Adrenal gland (tissue), 12 donors: Measurements from ENCODE around the gene ZFP62. TPM values are rescaled to one million over a fixed set of nuclear protein-coding genes. Genes with fewer than 3 reads are reported as not detected.

Experiments
- DNase-seq, 7 donors: peaks; one replicate each; pipeline ENCODE4 v3.0.0-alpha.2; 2019 to 2020
- H3K27ac ChIP-seq, 5 donors: fragments of 200-600 bp; sonication (generic) in 4 of 5; 1 replicate in 3 of 5; 2 replicates in 2 of 5; pipeline versions ENCODE4 v1.5.1 to v1.8.0; 2016 to 2020; ENCODE audit warnings: mild to moderate bottlenecking in 1 of 5
- H3K27me3 ChIP-seq: fragments of 200-600 bp; 2 replicates; pipeline ENCODE4 v1.8.0; 2021
- H3K36me3 ChIP-seq, 2 donors: fragments of 200-600 bp; replicated peaks in 1 of 2; 1 replicate in 1 of 2; 2 replicates in 1 of 2; pipeline versions ENCODE4 v1.5.1 to v1.8.0; 2018 to 2022
- H3K4me1 ChIP-seq, 2 donors: fragments of 200-600 bp; replicated peaks in 1 of 2; 1 replicate in 1 of 2; 2 replicates in 1 of 2; pipeline versions ENCODE4 v1.5.1 to v1.8.0; 2018 to 2021
- H3K4me3 ChIP-seq, 4 donors: fragments of 200-600 bp; sonication (generic) in 3 of 4; one replicate each; pipeline ENCODE4 v1.5.1; 2016 to 2018
- H3K9me3 ChIP-seq, 3 donors: fragments of 200-600 bp; sonication (generic) in 1 of 3; replicated peaks in 1 of 3; 1 replicate in 2 of 3; 2 replicates in 1 of 3; pipeline versions ENCODE4 v1.5.1 to v1.8.0; 2016 to 2021
- POLR2A ChIP-seq, 2 donors: fragments of 450-650 bp; IDR thresholded peaks; one replicate each; pipeline ENCODE4 v1.6.1; 2017; ENCODE audit warnings: antibody characterized with exemption in 2 of 2, mild to moderate bottlenecking in 2 of 2, moderate library complexity in 1 of 2
- WGBS, 4 donors: extraction: QIAGEN DNeasy Blood & Tissue Kit in 2 of 4; methylation state at CpG; one replicate each; pipeline versions ENCODE4 v1.1.5 to v1.1.7; 2013 to 2017; 5-methylcytosine and 5-hydroxymethylcytosine counted together
- intact Hi-C, 2 donors: fragments of 100-400 bp; cut with DNase I; formaldehyde crosslinking; loops; one replicate each; pipeline versions ENCODE4 v1.14.1 to v1.15.0; 2022 to 2023
- polyA plus RNA-seq, 3 donors: library from polyadenylated mRNA; stranded (reverse); fragments of 200-250 nt in 2 of 3; fragments of 350-450 nt in 1 of 3; fragmentation: Illumina TruSeq in 1 of 3; extraction: RNeasy Lipid Tissue Mini Kit (QIAGEN cat#74804) in 1 of 3; gene quantifications; one replicate each; pipeline ENCODE4 v1.2.3, GENCODE V29; 2013 to 2014
- total RNA-seq, 9 donors: library from RNA; depleted of rRNA in 4 of 9; stranded (reverse); fragments of >200 nt in 4 of 9; fragments of 120-200 nt in 1 of 9; fragmentation: NEBNext Ultra II Directional in 1 of 9; extraction: Animal tissue kit (Norgen Biotek cat#: 25700) in 1 of 9; gene quantifications; one replicate each; pipeline versions ENCODE4 v1.1.0 to v1.2.4, GENCODE V29; 2013 to 2023
- TF ChIP-seq, protein P1 (sequence below), 6 experiments: fragments of 450-650 bp in 4 of 6; fragments of 200-600 bp in 2 of 6; sonication (generic) in 1 of 6; IDR thresholded peaks; 1 replicate in 5 of 6; 2 replicates in 1 of 6; pipeline versions ENCODE4 v1.5.1 to v1.8.0; 2016 to 2021; ENCODE audit warnings: antibody characterized with exemption in 6 of 6, mild to moderate bottlenecking in 2 of 6, moderate library complexity in 1 of 6
- donor health status: healthy with polysubstance abuse.
- donor health status: Bipolar disorder and iron deficiency.
- donor health status: DM: yes; HTN: yes; CAD: no.
- donor health status: DM: no; HTN: no; CAD: no.
- donor health status: DM: no; HTN: no; CAD: no.
- donor health status: DM: yes; HTN: yes; CAD: no.

The ZFP62 gene
- total and polyA plus RNA-seq, 12 donors = 8.5 to 39.7 (median 16.5) TPM

- H3K9me3 ChIP-seq = no peaks in the 10 kb centered on the region
- TF ChIP-seq, protein P1, sequence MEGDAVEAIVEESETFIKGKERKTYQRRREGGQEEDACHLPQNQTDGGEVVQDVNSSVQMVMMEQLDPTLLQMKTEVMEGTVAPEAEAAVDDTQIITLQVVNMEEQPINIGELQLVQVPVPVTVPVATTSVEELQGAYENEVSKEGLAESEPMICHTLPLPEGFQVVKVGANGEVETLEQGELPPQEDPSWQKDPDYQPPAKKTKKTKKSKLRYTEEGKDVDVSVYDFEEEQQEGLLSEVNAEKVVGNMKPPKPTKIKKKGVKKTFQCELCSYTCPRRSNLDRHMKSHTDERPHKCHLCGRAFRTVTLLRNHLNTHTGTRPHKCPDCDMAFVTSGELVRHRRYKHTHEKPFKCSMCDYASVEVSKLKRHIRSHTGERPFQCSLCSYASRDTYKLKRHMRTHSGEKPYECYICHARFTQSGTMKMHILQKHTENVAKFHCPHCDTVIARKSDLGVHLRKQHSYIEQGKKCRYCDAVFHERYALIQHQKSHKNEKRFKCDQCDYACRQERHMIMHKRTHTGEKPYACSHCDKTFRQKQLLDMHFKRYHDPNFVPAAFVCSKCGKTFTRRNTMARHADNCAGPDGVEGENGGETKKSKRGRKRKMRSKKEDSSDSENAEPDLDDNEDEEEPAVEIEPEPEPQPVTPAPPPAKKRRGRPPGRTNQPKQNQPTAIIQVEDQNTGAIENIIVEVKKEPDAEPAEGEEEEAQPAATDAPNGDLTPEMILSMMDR (IDR thresholded peaks at IDR 0.05) = no peak
- no peak for TF ChIP-seq POLR2A (IDR thresholded peaks at IDR 0.05)
- intact Hi-C loops = loop anchor here in 1 of 2 donors (10.0 kb wide), 1 partner anchor 279 kb away; no protein-coding TSS in a partner anchor
- H3K4me3 ChIP-seq = no peak overlapping the region
- no peak for DNase-seq
- H3K27ac ChIP-seq = no peak overlapping the region
- no peaks in the 10 kb centered on the region for H3K36me3 ChIP-seq
- WGBS, 4 donors = 71 to 81% (median 76%) methylated on average over 10 of the region's 10 CpGs
- H3K4me1 ChIP-seq = no peaks in the 10 kb centered on the region
- no peaks in the 10 kb centered on the region for H3K27me3 ChIP-seq
Measured at GRCh38 chr5:180875860-180876426, 14.9 kb upstream of the ZFP62 start.

DNA sequence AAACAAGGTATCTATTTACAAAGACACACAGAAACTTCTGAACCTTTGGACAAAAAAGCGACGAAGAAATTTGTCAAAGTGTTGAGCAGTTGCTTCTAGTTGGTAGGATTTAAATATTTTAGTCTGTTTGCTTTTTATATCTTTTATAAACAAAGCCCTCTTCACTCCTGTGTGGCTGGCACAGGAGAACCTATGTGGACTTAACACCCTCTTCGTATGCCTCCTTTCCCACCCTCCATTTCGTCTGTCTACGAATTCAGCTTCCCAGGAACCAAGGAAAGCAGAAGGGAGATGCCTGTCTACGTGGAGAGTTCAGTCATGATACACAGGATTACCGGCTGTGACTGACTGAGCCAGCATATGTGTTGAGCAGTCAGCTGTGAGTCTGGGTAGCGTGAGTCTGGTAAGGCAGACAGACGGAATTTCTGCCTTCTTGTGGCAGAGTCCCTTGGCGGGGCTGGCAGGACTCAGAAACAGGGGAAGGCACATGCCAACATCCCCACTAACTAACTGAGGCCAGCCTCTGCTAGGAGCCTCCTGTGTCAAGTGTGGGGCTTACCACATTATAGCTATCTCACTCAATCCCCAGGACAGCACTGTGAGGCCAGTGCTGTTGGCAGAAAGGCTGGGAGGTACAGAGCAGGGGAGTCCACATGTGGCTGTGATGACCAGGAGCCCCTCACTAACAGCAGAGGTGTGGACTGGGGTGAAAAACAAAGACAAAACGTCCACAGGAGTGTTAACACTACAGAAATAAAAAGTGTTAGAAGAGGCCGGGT is 13.9 kb upstream of the ZFP62 start:
- Histone ChIP-seq H3K36me3 (no peaks in the 10 kb centered on the region), H3K4me1 (no peaks in the 10 kb centered on the region), H3K27me3 (no peaks in the 10 kb centered on the region), H3K9me3 (no peaks in the 10 kb centered on the region), H3K27ac (no peak overlapping the region), H3K4me3 (no peak overlapping the region)
- DNase-seq = no peak
- intact Hi-C loops = loop anchor here in 1 of 2 donors (10.0 kb wide), 1 partner anchor 280 kb away; no protein-coding TSS in a partner anchor
- WGBS, 4 donors = 74 to 85% (median 77%) methylated on average over 11 to 12 of the region's 12 CpGs
- TF ChIP-seq, protein P1 (IDR thresholded peaks at IDR 0.05) = no peak
- no peak for TF ChIP-seq POLR2A (IDR thresholded peaks at IDR 0.05)

DNA sequence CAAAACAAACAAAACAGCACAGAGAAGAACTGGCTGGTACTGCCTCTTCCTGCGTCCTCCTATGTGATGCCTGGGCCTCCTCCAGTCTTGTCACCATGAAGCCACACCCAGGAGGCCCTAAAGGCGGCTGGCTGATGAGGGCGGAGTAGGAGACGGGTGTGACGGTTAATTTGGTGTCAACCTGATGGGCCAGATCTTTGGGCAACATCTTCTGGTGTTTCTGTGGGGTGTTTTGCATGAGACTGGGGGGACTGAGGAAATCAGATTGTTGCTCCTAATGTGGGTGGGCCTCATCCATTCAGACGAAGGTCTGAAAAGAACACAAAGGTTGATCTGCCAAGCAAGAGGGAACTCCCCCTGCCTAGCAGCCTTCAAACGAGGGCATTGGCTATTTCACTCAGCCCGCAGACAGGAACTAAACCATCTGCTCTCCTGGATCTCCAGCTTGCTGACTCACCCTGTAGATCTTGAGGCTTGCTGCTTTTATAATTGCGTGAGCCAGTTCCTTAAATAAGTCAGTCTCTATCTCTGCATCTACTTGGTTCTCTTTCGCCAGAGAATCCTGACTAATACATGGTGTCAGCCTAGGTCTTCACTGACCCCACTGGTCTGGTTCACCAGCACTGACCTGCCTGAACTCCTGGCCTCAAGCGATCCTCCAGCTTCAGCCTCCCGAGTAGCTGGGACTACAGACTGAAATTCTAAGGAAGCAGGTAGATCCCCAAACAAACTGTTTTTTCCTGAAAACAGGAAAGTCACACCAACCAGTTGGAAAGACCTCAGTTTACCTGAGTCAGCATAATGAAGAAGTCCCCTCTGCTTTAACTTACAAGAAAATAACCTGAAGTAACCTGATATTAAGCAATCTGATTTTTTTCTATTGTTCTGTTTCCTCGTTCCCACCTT is 12.8 kb upstream of the ZFP62 start:
- no peak overlapping the region for H3K4me3 ChIP-seq
- no peaks in the 10 kb centered on the region for H3K36me3 ChIP-seq
- DNase-seq = peak in 3 of 7 donors; percentile 26 to 44 (median 37)
- no peaks in the 10 kb centered on the region for H3K27me3 ChIP-seq
- H3K27ac ChIP-seq = peak overlapping the region in 1 of 5 donors; percentile 55
- 69 to 76% (median 71%) methylated on average over 13 of the region's 13 CpGs for WGBS, 4 donors
- TF ChIP-seq, protein P1 (IDR thresholded peaks at IDR 0.05) = no peak
- no peak for TF ChIP-seq POLR2A (IDR thresholded peaks at IDR 0.05)
- no peaks in the 10 kb centered on the region for H3K9me3 ChIP-seq
- H3K4me1 ChIP-seq = no peaks in the 10 kb centered on the region
- intact Hi-C loops = loop anchor here in 1 of 2 donors (10.0 kb wide), 1 partner anchor 281 kb away; no protein-coding TSS in a partner anchor

DNA sequence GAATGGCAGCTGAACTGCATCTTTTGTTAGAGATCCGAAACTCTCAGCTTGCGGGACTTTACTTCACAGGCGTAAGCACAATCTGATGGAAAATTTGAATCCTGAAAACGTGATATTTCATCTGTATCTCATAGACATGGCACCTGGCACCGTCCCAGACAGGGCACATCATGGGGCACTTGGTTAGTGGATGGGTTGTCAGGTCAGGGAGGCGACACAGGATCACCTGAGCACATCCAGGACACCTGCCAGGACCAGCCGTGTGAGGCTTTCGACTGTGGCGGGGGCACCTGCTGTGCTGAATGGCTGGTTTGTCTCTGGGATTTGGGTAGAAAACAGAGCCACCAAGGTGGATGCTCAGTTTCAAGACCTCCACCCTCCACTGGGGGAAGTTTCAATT is 11.3 kb upstream of the ZFP62 start:
- no peak overlapping the region for H3K27ac ChIP-seq
- H3K4me3 ChIP-seq = no peak overlapping the region
- H3K9me3 ChIP-seq = no peaks in the 10 kb centered on the region
- H3K36me3 ChIP-seq = no peaks in the 10 kb centered on the region
- H3K4me1 ChIP-seq = no peaks in the 10 kb centered on the region
- intact Hi-C loops = loop anchor here in 1 of 2 donors (10.0 kb wide), 1 partner anchor 282 kb away; no protein-coding TSS in a partner anchor
- 84 to 90% (median 88%) methylated on average over 8 to 9 of the region's 9 CpGs for WGBS, 4 donors
- DNase-seq = no peak
- no peaks in the 10 kb centered on the region for H3K27me3 ChIP-seq
- TF ChIP-seq POLR2A (IDR thresholded peaks at IDR 0.05) = no peak
- TF ChIP-seq, protein P1 (IDR thresholded peaks at IDR 0.05) = no peak
